ENCODE data around the gene ALKBH1.
"Not testable (repeated sequence)": the region's sequence is repeated elsewhere in the genome, so short reads cannot be mapped to it uniquely, and the experiment has no call there.

ALKBH1 gene, protein sequence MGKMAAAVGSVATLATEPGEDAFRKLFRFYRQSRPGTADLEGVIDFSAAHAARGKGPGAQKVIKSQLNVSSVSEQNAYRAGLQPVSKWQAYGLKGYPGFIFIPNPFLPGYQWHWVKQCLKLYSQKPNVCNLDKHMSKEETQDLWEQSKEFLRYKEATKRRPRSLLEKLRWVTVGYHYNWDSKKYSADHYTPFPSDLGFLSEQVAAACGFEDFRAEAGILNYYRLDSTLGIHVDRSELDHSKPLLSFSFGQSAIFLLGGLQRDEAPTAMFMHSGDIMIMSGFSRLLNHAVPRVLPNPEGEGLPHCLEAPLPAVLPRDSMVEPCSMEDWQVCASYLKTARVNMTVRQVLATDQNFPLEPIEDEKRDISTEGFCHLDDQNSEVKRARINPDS

DNA sequence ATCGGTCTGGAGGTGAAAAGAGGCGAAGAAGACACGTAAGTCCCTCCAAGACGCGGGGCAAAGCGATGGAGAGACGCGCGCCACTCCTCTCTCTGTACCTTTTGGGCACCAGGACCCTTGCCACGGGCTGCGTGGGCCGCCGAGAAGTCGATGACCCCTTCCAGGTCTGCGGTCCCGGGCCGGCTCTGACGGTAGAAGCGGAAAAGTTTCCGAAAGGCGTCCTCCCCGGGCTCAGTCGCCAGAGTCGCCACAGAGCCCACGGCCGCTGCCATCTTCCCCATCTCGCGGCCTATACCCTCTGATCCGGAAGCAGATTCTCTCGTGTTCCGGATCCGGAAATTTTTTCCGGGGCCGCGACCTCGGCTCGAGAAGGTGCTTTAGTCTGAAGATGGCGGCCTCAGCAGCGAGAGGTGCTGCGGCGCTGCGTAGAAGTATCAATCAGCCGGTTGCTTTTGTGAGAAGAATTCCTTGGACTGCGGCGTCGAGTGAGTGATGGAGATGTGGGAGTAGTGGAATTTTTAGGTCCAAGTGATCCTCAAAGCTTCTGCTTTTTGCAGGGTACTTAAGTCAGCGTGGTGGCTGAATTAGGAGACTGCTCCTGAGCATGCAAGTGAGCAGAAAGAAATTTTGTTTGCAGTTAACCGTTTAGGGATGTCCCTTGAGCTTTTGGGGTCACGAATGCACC is at the start of gene ALKBH1, which contains the start of gene SLIRP:
Gene ALKBH1, minus strand, starts transcription at position 300 of the 685 bp plus-strand sequence. Its CDS starts 19 bp downstream, at position 281.
Gene SLIRP, plus strand, starts transcription at position 380 of the 685 bp plus-strand sequence. Its CDS starts 9 bp downstream, at position 389.
- peak; percentile 30 for DNase-seq (ENCODE audit: low read depth)

DNA sequence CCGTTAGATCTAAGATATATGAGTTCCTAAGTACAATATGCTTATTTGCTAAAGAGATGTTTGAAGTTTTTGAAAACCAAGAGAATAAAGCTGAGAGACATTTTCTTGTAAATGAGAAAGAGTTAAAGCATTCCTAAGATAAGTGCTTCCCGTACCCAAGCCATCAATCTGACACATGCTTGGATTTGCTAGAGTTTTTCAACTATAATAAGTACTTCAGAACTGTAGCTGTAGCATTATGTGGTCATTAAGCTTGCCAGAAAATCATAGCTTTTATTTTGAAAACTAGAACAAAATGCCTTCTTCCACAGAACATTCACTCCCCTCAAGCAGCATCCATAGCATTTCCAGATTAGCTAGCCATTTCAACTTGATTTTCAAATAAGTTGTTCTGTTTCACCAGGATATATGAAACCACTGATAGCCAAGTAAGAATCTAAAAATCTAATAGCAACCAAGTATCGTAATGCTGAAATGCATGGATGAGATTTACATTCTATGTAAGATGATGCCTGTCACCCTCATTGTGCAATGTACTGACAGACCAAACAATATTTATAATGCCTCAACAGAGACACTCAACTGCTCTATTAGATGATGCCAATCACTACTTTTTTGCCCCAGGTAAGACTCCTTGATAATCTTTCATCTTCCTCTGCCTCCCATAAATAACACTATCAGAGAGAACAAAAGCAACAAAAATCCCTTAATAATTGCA is 45.1 kb upstream of the ALKBH1 start:
- no peak for DNase-seq (ENCODE audit: low read depth)

DNA sequence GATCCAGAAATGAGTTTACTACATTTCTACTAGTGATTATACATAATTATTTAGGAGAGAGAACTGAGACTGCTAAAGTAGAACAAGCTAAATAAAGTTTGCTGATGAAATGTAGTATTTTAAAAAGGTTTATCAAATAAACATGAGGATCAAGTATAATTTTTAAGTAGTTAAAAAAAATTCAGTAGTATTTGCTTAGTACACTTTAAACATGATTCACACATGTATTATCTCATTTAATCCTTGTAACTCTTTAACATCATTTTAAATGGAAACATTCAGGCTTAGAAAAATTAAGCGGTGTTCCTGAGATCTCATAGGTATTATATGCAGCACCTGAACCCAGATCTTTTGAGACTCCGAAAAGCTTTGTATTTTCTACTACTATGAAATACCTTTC is 44.4 kb upstream of the ALKBH1 start:
- DNase-seq (ENCODE audit: low read depth) = no peak

DNA sequence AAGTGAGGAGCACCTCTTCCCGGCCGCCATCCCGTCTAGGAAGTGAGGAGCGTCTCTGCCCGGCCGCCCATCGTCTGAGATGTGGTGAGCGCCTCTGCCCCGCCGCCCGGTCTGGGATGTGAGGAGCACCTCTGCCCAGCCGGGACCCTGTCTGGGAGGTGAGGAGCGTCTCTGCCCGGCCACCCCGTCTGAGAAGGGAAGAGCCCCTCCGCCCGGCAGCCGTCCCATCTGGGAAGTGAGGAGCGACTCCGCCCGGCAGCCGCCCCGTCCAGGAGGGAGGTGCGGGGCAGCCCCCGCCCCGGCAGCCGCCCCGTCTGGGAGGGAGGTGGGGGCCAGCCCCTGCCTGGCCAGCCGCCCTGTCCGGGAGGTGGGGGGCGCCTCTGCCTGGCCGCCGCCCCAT is 39.6 kb upstream of the ALKBH1 start:
- not testable (repeated sequence) for DNase-seq (ENCODE audit: low read depth)

DNA sequence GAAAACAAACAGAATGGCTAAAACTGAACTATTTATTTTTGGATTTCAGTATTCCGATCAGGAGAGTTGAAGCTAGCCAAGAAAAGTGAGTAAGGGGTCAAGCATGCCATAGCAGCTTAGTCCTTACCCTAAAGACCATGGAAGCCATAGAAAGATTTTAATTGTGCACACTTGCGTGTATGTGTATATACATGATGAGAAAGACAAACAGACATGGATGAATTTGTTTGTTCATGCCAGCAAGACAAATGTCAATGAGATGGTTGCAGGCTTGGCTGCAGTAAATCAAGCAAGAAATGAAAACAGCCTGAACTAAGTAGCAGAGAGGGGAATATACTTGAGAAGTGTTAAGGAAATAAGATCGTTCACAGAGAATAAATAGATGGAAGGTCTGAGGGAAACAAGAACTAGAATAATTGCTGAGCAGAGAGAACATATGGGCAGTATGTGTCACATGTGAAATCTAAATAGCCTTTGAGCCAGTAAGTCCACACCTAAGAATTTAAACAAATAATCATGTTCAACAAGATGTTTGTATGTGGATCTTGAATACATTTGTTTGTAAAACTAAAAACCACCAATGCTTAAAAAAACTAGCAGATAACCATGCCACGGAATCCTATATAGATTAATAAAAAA is 38.4 kb upstream of the ALKBH1 start:
- DNase-seq (ENCODE audit: low read depth) = no peak

DNA sequence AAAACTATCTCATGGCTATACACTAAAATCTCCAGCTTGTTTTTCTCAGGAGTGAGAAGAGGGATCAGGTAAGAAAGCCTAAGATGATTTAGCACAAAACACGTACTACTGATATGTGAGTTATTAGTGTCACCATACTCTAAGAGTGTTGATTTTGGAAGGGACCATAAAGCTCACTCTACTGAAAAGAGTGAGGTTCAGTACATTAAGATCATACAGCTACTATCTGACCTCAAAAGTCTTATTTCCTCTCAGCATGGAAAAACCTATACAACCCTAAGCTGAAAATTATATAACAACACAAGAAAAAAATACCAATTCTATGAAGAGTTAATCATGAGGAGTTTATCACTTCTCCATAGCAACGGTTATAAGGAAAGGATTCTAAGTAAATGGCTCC is 33.6 kb upstream of the ALKBH1 start:
- DNase-seq (ENCODE audit: low read depth) = no peak

DNA sequence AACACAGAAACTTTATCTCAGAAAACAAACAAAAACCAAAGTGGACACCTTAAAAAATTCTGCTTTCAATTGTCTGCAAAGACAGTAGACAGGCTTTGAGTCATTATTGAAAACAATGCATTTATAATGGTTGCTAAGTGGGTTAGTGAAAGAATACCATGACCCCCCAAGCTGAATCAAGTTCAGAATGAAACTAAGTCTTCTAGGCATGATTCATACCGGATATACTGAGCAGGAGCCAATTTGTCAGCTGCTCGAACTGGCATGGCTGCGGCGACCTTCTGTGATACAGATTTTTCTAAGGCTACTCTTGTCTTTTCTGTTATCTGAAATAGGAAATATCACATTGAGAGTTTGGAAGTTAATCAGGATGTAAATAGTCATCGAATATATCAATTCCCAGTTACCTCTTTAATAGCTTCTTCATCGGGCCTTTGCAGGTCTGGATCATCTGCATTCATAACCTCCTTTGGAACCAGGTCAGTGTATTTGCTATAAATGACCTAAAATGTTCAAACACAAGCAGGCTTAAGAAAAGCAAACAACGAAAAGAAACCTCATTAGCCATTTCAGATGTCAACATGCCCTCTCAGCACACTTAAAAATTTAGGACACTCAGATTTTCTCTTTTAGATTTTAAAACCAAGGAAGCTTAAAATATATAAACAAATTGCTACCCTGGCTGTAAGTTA is 30.9 kb upstream of the ALKBH1 start:
- DNase-seq (ENCODE audit: low read depth) = no peak

DNA sequence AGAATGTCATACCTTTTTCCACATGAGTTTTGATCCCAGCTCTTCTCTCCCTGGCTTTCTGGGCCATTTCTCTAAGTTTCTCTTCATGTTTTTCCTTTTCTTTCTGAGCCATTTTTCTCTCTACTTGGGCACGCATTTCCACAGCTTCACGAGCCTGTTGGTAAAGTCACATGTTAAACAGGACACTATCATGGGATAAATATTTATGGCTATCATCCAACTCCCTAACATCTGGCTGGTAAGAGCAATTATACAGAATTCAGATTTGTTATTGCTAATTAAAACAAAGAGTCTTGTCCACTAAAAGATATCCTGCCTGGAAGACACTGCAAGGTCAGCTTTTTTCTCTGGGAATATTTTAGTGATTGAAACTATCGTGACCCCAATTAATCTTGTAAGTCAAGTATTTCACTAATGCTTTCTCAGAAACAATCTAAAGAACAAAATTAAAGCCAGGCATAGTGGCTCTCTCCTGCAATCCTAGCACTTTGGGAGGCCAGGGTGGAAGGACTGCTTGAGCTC is 23.2 kb upstream of the ALKBH1 start:
- no peak for DNase-seq (ENCODE audit: low read depth)

DNA sequence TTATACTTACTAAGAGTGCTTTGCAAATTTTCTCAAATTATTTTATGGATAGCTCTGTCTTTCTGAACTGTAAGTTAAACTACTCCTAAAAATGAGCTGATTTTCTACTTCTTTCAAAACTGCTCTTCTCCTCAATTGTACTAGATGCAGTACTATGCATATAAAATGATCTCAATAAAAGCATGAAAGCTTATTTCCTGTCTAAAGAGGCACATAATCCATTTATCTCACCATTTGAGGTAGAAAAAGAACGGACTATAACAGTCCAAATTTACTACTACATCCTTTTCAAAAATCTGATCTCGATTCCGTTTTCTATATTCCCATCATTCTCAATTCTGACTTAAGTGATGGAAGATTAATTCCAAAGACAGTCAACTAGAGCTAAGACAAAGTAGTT is 14.5 kb upstream of the ALKBH1 start:
- no peak for DNase-seq (ENCODE audit: low read depth)

DNA sequence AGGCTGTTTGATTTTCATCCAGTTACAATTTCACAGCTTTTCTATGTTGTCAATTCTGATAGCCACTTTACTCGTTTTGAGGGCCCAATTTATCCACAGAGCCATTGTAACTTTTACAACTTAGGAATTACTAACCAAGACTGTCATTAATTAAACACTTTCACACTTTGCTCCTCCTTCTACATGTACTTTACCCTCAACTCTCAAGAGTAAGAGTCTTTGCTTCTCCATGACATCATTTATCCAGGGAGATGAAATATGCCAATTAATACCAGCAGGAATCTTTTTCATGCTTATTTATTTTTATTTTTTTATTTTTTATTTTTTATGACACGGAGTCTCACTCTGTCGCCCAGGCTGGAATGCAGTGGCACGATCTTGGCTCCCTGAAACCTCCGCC is 13.6 kb upstream of the ALKBH1 start:
- DNase-seq (ENCODE audit: low read depth) = no peak

DNA sequence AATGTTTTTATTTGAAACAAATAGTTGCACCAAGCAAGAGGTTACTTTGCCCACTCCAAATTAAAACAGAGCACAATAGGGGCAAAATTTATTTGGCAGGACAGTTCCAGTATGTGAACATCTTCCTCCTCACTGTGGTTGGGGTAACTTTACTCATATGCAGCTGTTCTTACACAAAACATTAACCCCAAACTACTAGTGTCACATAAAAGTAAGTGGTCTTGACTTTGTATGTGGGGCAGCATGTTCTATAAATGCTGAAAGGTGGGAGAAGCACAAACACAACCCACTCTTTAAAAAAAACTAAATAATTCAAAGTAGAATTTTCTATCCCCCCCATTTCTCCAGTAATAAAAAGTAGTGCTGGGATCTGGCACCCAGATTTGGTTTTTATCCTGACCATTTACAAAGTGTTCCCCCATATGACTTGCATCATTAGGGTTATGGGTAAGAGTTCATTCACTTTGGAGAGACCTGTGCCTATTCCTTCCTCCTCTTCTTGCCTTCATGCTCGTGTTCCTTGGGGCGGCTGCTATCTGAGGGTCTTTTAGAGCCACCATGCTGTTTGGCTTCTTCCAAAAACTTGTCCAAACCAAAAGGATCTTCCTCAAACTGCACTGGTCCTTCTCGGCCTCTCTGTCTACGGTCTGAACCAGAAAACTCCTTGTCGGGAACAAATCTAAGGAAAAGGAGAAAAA is 9.9 kb upstream of the ALKBH1 start:
- DNase-seq (ENCODE audit: low read depth) = no peak

DNA sequence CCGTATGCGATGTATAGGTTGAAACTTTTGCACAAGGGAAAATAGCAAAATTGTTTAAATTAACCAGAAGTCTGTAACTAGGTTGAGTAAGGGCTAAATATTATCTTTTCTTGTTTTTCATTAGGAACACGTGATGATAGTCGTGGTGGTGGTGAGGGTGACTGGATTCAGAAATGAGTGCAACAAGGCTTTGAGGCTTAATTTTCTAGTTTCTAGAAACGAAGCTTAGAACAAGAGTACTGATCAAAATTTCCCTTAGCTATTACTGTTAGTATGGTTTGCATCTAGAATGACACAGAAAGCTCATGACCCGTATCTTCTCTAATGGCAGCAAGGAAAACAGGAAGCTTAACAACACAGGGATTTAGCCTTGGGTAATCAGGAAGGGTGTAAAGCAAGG is 7.1 kb upstream of the ALKBH1 start:
- DNase-seq (ENCODE audit: low read depth) = no peak

DNA sequence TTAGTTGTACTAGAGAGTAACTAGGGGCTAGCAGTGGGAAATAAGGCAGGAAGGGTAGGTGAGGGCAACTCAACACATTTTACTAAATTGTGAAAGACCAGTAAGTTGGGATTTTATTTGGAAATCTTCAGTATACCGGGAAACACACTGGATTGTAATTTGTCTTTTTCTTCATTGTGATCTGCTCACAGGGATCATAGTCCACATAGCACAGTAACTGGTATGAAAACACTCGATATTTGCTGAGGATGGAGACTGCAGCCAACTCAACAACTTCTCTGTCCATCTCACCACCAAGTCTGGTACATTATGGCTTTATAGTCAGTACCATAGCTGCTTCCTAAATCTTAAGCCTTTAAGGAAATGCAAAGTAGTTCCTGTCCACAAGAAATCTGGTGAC is 2.5 kb upstream of the ALKBH1 start:
- DNase-seq (ENCODE audit: low read depth) = no peak

DNA sequence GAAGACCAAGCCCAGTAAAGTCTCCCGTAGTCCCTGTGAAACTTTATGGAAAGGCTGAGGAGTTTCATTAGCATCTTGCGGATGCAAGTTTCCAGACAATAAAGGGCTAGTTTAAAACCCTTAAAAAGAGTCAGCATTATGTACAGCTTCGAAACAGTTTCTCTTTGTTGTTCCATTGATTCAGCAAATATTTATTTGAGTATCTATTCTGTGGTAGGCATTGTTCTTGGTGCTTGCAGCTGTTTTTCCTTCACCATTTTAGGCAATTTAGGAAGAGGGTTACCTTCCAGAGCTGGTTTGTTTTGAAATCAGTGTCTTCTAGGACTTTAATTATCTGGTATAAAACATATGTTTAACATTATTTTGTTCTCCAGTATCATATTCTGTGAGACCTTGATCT is 1.6 kb upstream of the ALKBH1 start:
- no peak for DNase-seq (ENCODE audit: low read depth)

DNA sequence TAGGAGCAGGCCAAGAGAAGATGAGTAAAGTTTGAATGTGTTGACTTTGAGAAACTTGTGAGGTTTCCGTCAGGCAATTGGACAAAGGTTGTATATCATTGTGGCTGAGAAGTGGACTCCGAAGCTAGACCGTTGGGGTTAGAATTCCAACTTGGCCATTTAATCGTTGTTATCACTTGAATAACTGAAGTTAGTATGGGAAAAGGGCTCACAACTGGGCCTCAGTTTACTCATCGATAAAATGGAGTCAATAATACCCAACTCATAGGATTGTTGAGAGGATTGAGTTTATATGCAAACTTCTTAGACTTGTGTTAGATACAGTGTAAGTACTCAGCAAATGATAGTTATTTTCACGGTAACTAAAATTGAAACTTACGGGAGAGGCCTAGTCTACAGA is 926 bp upstream of the ALKBH1 start:
- DNase-seq (ENCODE audit: low read depth) = no peak

DNA sequence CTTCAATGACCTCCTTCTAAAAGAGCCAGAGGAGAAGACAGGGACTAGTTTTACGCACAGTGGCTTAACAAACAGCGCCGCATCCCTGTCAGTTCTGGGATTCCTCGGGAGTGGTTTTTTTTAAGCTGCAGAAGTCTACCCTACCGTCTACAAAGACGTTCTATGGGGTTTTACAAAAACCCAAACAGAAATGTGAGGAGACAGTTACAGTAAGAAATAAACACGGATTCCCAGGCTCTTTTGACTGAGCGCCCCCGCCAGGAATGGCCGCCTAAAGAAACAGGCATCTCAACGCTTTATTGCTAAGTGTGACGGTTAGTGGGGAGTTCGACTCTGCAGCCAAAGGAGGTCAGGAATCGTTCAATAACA is 484 bp downstream of the ALKBH1 start:
- peak; percentile 20 for DNase-seq (ENCODE audit: low read depth)

DNA sequence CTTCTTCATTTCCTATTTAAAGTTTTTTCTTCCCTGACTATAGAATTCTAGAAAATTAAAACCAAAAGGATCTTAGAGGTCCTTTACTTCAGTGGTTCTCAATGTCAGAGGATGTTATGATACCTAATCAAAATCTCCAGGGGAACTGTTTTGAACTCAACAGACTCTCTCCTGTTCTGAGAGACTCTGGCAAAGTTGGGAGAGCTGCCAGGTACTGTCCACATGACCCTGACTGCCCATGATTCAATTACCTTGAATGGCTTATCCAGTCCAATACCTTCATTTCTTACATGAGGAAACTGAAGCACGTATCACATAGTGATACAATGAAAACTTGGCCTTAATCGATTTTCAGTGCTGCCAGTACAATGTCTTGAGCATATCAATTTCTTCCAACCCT is 16.6 kb downstream of the ALKBH1 start:
- DNase-seq (ENCODE audit: low read depth) = no peak

DNA sequence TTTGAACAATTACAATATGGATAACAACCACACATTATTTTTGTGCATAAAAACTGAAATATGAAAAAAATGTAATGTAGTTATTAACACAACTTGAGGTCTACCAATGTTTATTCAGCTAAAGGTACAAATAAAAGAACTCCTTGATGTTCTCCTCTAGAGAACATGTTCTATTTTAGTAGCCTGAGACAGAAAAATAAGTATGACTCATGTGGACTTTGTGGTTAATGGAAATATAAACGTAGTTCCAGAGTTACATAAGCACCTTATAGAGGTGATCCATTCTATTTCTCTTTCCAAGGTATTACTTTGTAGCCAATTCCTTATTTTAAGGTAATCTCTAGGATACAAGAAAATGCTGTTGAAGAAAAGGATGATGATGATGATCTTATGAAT is 25.7 kb downstream of the ALKBH1 start:
- no peak for DNase-seq (ENCODE audit: low read depth)

DNA sequence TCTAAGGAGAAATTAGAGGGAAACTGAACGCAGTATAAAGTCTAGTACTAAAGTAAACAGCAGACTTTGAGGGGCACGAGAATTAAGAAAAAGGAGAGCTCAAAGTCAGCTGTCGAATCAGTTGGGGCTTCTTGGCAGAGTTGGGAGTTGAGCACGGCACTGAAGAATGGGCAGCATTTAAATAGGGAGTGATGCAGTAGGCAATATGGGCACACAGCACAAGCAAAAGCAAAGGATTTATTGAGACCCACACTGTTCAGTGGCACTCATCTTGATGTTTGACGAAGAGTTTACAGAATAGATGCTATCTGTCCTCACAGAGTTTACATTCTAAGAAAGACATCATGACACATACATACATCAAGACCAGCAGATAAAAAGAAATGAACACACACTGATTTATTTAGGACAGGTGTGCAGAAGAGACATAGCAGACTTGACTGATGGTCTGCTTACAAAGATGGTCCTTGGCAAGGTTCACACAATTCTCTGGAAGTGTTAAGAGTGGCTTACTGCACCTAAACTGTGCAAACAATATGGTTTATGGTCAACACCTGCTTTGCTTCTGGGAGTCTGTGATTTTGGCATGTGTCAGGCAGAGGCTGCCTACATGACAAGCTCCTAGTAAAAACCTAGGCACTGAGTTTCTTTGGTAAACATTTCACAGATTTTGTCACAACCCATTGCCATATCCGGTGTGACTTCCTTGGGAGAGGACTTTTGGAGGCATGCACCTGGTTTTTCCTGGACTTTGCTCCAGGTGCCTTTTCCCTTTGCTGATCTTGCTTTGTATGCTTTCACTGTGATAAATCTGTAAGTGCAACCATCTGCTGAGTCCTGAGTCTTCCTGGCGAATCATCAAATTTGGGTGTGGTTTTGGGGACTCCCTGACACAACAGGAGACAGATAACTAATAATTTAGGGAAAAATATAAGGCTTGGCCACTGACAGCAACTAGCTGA is 26.3 kb downstream of the ALKBH1 start:
- no peak for DNase-seq (ENCODE audit: low read depth)

DNA sequence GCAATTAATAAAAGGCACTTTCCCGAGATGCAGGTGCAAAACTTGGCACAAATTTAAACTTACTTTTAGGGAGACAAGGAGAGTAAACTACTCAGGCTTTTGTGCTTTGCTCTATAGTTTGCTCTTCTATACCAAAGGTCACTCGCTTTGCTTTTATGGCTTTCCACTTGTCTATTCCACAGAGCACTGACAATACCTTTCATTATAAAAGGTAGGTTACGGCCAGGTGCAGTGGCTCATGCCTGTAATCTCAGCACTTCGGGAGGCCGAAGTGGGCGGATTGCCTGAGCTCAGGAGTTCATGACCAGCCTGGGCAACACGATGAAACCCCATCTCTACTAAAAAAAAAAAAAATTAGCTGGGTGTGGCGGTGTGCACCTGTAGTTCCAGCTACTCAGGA is 32.9 kb downstream of the ALKBH1 start:
- no peak for DNase-seq (ENCODE audit: low read depth)
